GM23338 (cell line): ENCODE results near the gene CTU1. TPM values are rescaled to one million over a fixed set of nuclear protein-coding genes. Genes with fewer than 3 reads are reported as not detected.

ENCODE experiments used
- ATAC-seq: fragments of 200-7000 bp; cut with Tn5 transposase; 3 replicates; pipeline ENCODE4 v1.9.1; 2020
- DNase-seq: peaks from one replicate; pipeline ENCODE4 v3.0.0-alpha.2; 2015; ENCODE audit warnings: low spot score
- H2AFZ ChIP-seq: fragments of 200-600 bp; sonication (generic); 2 replicates; pipeline ENCODE4 v1.8.0; 2016; ENCODE audit warnings: antibody characterized with exemption, mild to moderate bottlenecking, moderate library complexity
- H3F3A ChIP-seq: fragments of 200-600 bp; sonication (generic); replicated peaks from 2 replicates; pipeline ENCODE4 v1.8.0; 2017; ENCODE audit warnings: antibody characterized with exemption, mixed run types, low read depth
- H3K27ac ChIP-seq: fragments of 200-600 bp; sonication (generic); 2 replicates; pipeline ENCODE4 v1.6.1; 2016; ENCODE audit warnings: low read depth
- H3K27me3 ChIP-seq: fragments of 200-600 bp; sonication (generic); 2 replicates; pipeline ENCODE4 v1.8.0; 2016; ENCODE audit warnings: mild to moderate bottlenecking, mixed run types, moderate library complexity; ENCODE audit not compliant: insufficient read depth
- H3K36me3 ChIP-seq: fragments of 200-600 bp; sonication (generic); 2 replicates; pipeline ENCODE4 v1.8.0; 2016; ENCODE audit warnings: mild to moderate bottlenecking; ENCODE audit not compliant: insufficient read depth
- H3K4me1 ChIP-seq: fragments of 200-600 bp; sonication (generic); 2 replicates; pipeline ENCODE4 v1.8.0; 2016; ENCODE audit warnings: mild to moderate bottlenecking, moderate library complexity; ENCODE audit not compliant: insufficient read depth
- H3K4me2 ChIP-seq: fragments of 200-600 bp; sonication (generic); 2 replicates; pipeline ENCODE4 v1.7.1; 2017; ENCODE audit warnings: mixed run types
- H3K4me3 ChIP-seq: fragments of 200-600 bp; sonication (generic); 2 replicates; pipeline ENCODE4 v1.6.1; 2016; ENCODE audit warnings: mixed run types
- H3K79me2 ChIP-seq: fragments of 200-600 bp; sonication (generic); replicated peaks from 2 replicates; pipeline ENCODE4 v1.8.0; 2017; ENCODE audit warnings: mild to moderate bottlenecking; ENCODE audit not compliant: insufficient read depth
- H3K9me2 ChIP-seq: fragments of 200-600 bp; sonication (generic); 2 replicates; pipeline ENCODE4 v1.8.0; 2017; ENCODE audit not compliant: insufficient read depth
- H4K20me1 ChIP-seq: fragments of 200-600 bp; sonication (generic); replicated peaks from 2 replicates; pipeline ENCODE4 v1.8.0; 2017; ENCODE audit warnings: mild to moderate bottlenecking; ENCODE audit not compliant: insufficient read depth
- H3K27ac Mint-ChIP-seq: 2 replicates; pipeline ENCODE4 v1.8.0; 2020; ENCODE audit warnings: inconsistent platforms, mild to moderate bottlenecking, moderate library complexity, mixed read lengths
- H3K27me3 Mint-ChIP-seq: 3 replicates; pipeline ENCODE4 v1.8.0; 2022; ENCODE audit warnings: low read depth, mild to moderate bottlenecking, moderate library complexity, mixed read lengths, inconsistent platforms; ENCODE audit not compliant: insufficient read depth, poor library complexity
- H3K36me3 Mint-ChIP-seq: 3 replicates; pipeline ENCODE4 v1.8.0; 2021; ENCODE audit warnings: low read depth, mild to moderate bottlenecking, inconsistent platforms, moderate library complexity, mixed read lengths
- H3K4me1 Mint-ChIP-seq: 3 replicates; pipeline ENCODE4 v1.8.0; 2020; ENCODE audit warnings: mild to moderate bottlenecking, inconsistent platforms, mixed read lengths
- H3K4me3 Mint-ChIP-seq: 3 replicates; pipeline ENCODE4 v1.8.0; 2021; ENCODE audit warnings: moderate library complexity, mild to moderate bottlenecking, inconsistent platforms, mixed read lengths
- H3K9me3 Mint-ChIP-seq: 3 replicates; pipeline ENCODE4 v1.8.0; 2020; ENCODE audit warnings: moderate library complexity, mild to moderate bottlenecking, inconsistent platforms, mixed read lengths
- CREB1 ChIP-seq: fragments of 250-450 bp; sonication (Bioruptor Pico); IDR thresholded peaks from 2 replicates; pipeline ENCODE4 v1.5.0; 2020; ENCODE audit warnings: low read depth, mild to moderate bottlenecking, moderate library complexity
- CTCF ChIP-seq, 2 experiments: fragments of 200-600 bp in 1 of 2; sonication (generic) in 1 of 2; conservative IDR thresholded peaks; 2 replicates each; pipeline versions ENCODE4 v1.5.1 to v1.6.1; 2016 to 2017; ENCODE audit warnings: antibody characterized with exemption in 2 of 2, low read depth in 2 of 2, mild to moderate bottlenecking in 2 of 2, moderate library complexity in 1 of 2
- ETS1 ChIP-seq: IDR thresholded peaks from 2 replicates; pipeline ENCODE4 v1.6.1; 2016; ENCODE audit warnings: antibody characterized with exemption
- EZH2phosphoT487 ChIP-seq: fragments of 200-600 bp; sonication (generic); IDR thresholded peaks from one replicate; pipeline ENCODE4 v1.8.1; 2018; ENCODE audit warnings: antibody characterized with exemption; ENCODE audit not compliant: unreplicated experiment
- JUNB ChIP-seq: IDR thresholded peaks from one replicate; pipeline ENCODE4 v1.6.1; 2016; ENCODE audit warnings: antibody characterized with exemption; ENCODE audit not compliant: unreplicated experiment
- NANOG ChIP-seq: IDR thresholded peaks from 2 replicates; pipeline ENCODE4 v1.6.1; 2016; ENCODE audit warnings: antibody characterized with exemption, borderline replicate concordance
- POLR2AphosphoS5 ChIP-seq: IDR thresholded peaks from 2 replicates; pipeline ENCODE4 v1.6.1; 2016; ENCODE audit warnings: antibody characterized with exemption, low read depth
- REST ChIP-seq: IDR thresholded peaks from one replicate; pipeline ENCODE4 v1.6.1; 2018; ENCODE audit warnings: antibody characterized with exemption; ENCODE audit not compliant: unreplicated experiment
- STAT1 ChIP-seq: IDR thresholded peaks from one replicate; pipeline ENCODE4 v1.6.1; 2016; ENCODE audit warnings: antibody characterized with exemption; ENCODE audit not compliant: unreplicated experiment
- ZNF114 ChIP-seq: fragments of 250-450 bp; sonication (Bioruptor Pico); IDR thresholded peaks from 2 replicates; pipeline ENCODE4 v1.5.0; 2020; ENCODE audit warnings: mild to moderate bottlenecking, moderate library complexity
- ZNF331 ChIP-seq: fragments of 250-450 bp; sonication (Bioruptor Pico); IDR thresholded peaks from 2 replicates; pipeline ENCODE4 v1.5.0; 2020; ENCODE audit warnings: low read depth, mild to moderate bottlenecking, moderate library complexity
- ZNF462 ChIP-seq: fragments of 250-450 bp; sonication (Bioruptor Pico); IDR thresholded peaks from 2 replicates; pipeline ENCODE4 v1.5.0; 2020; ENCODE audit warnings: mild to moderate bottlenecking, moderate library complexity
- polyA plus RNA-seq: library from polyadenylated mRNA; unstranded; fragments of >200 nt; fragmentation: Nextera tagmentation; extraction: Ambion mirVana; gene quantifications from 2 replicates; pipeline ENCODE4 v1.2.1, GENCODE V29; 2016
- total RNA-seq: library from RNA; depleted of rRNA; stranded (reverse); fragments of >200 nt; shearing (Covaris generic); gene quantifications from 2 replicates; pipeline ENCODE4 v1.2.3, GENCODE V29; 2014

CTU1 gene
- total and polyA plus RNA-seq, 2 experiments from 2014 or later = 3.7 to 18.8 TPM

- Mint-ChIP-seq H3K27ac (no peak overlapping the region), H3K27me3 (peaks cover 15% of the 10 kb centered on the region), H3K9me3 (no peaks in the 10 kb centered on the region; the same call in 2 of the 3 replicates), H3K4me1 (no peaks in the 10 kb centered on the region), H3K4me3 (no peak overlapping the region), H3K36me3 (no peaks in the 10 kb centered on the region; the same call in 2 of the 3 replicates)
- Histone ChIP-seq H3K9me2 (no peaks in the 10 kb centered on the region), H3F3A (no peaks in the 10 kb centered on the region), H3K36me3 (no peaks in the 10 kb centered on the region), H3K27me3 (no peaks in the 10 kb centered on the region), H3K4me2 (no peak overlapping the region), H3K4me3 (no peak overlapping the region), H2AFZ (no peak overlapping the region), H3K4me1 (no peaks in the 10 kb centered on the region), H3K27ac (no peak overlapping the region), H3K79me2 (no peaks in the 10 kb centered on the region), H4K20me1 (no peaks in the 10 kb centered on the region)
- DNase-seq = no peak
- no peak for ATAC-seq
- TF ChIP-seq JUNB = no peak
- TF ChIP-seq ZNF114 (CRISPR knock-in tag) = no peak
- TF ChIP-seq EZH2phosphoT487 = no peak
- TF ChIP-seq CTCF (conservative IDR thresholded peaks at IDR 0.05; ENCODE audit: low read depth in 2 of 2) = no peak
- no peak for TF ChIP-seq CREB1 (CRISPR knock-in tag)
- no peak for TF ChIP-seq REST
- no peak for TF ChIP-seq ZNF462 (CRISPR knock-in tag)
- no peak for TF ChIP-seq NANOG
- no peak for TF ChIP-seq POLR2AphosphoS5
- no peak for TF ChIP-seq ZNF331 (CRISPR knock-in tag)
- no peak for TF ChIP-seq STAT1
- TF ChIP-seq ETS1 = no peak
These were observed 20.0 kb upstream of the CTU1 start for GRCh38 chr19:51128227-51128626.
